Panc1 (cell line): ENCODE measurements around the gene NEK4. TPM values are rescaled to one million over a fixed set of nuclear protein-coding genes. Genes with fewer than 3 reads are reported as not detected.

ENCODE experiments used
- ATAC-seq: fragments of 200-7000 bp; cut with Tn5 transposase; 2 replicates; pipeline ENCODE4 v1.9.1; 2020; ENCODE audit warnings: mild to moderate bottlenecking, moderate library complexity
- BruUV-seq: library from RNA; stranded (reverse); fragments of 400-500 nt; replicated peaks from 2 replicates; lab custom pipeline; 2021; lab: Mats Ljungman, UMichigan
- CTCF ChIA-PET: fragments of 300-600 bp; sonication (Branson Sonifier 250); formaldehyde crosslinking; loops from one replicate; lab custom pipeline; 2022; ENCODE audit warnings: antibody characterized with exemption; lab: Charles Lee
- POLR2A ChIA-PET: fragments of 300-600 bp; sonication (Branson Sonifier 250); formaldehyde crosslinking; loops from one replicate; lab custom pipeline; 2022; ENCODE audit warnings: antibody characterized with exemption; lab: Charles Lee
- DNase-seq: peaks from one replicate; pipeline ENCODE4 v3.0.0-alpha.2; 2010; ENCODE audit warnings: low read depth, low spot score
- H3K27ac ChIP-seq: 2 replicates; pipeline ENCODE4 v1.5.1; 2011; ENCODE audit warnings: mild to moderate bottlenecking, low read length, inconsistent platforms
- H3K27me3 ChIP-seq: fragments of 200-500 bp; sonication (Bioruptor generic); 2 replicates; pipeline ENCODE4 v1.6.0; 2014; ENCODE audit warnings: low read length, inconsistent platforms; ENCODE audit not compliant: control insufficient read depth, insufficient read depth
- H3K36me3 ChIP-seq: fragments of 200-500 bp; sonication (Bioruptor generic); 2 replicates; pipeline ENCODE4 v1.5.1; 2014; ENCODE audit warnings: inconsistent platforms, mild to moderate bottlenecking, low read length, moderate library complexity; ENCODE audit not compliant: control insufficient read depth, insufficient read depth
- H3K4me1 ChIP-seq: 2 replicates; pipeline ENCODE4 v1.5.1; 2011; ENCODE audit warnings: inconsistent platforms, mild to moderate bottlenecking, low read length, moderate library complexity; ENCODE audit not compliant: control insufficient read depth, insufficient read depth
- H3K4me3 ChIP-seq, 2 experiments: 2 replicates each; pipeline ENCODE4 v1.5.1; 2011 to 2012; ENCODE audit warnings: low read depth in 2 of 2, low read length in 2 of 2, mild to moderate bottlenecking in 2 of 2, inconsistent platforms in 1 of 2, moderate library complexity in 1 of 2
- H3K9me3 ChIP-seq: fragments of 200-500 bp; sonication (Bioruptor generic); 2 replicates; pipeline ENCODE4 v1.5.1; 2014; ENCODE audit warnings: low read depth, mild to moderate bottlenecking, inconsistent platforms, low read length, moderate library complexity; ENCODE audit not compliant: control insufficient read depth, insufficient read depth
- CTCF ChIP-seq: fragments of 450-650 bp; IDR thresholded peaks from 2 replicates; pipeline ENCODE4 v1.5.1; 2017; ENCODE audit warnings: mild to moderate bottlenecking
- POLR2AphosphoS5 ChIP-seq: IDR thresholded peaks from 2 replicates; pipeline ENCODE4 v1.6.1; 2012; ENCODE audit warnings: mild to moderate bottlenecking, low read depth, low read length, moderate library complexity
- REST ChIP-seq, 2 experiments: IDR thresholded peaks; 2 replicates each; pipeline ENCODE4 v1.6.1; 2011 to 2012; ENCODE audit warnings: low read depth in 2 of 2, control low read depth in 1 of 2, low read length in 1 of 2, mild to moderate bottlenecking in 1 of 2, moderate library complexity in 1 of 2; ENCODE audit not compliant: insufficient read depth in 1 of 2
- SIN3A ChIP-seq: IDR thresholded peaks from 2 replicates; pipeline ENCODE4 v1.6.1; 2012; ENCODE audit warnings: low read depth, mild to moderate bottlenecking, low read length, moderate library complexity, borderline replicate concordance; ENCODE audit not compliant: insufficient read depth
- TCF7L2 ChIP-seq: IDR thresholded peaks from 2 replicates; pipeline ENCODE4 v1.6.1; 2011; ENCODE audit warnings: mild to moderate bottlenecking, low read depth, low read length, inconsistent platforms
- in situ Hi-C: cut with HindIII; loops from 2 replicates; pipeline ENCODE4 v1.10.0; 2016; ENCODE audit warnings: low sequenced_read_pairs, low pct_unique_long_range_greater_than_20kb
- intact Hi-C: fragments of 100-400 bp; cut with micrococcal nuclease; formaldehyde crosslinking; loops from one replicate; pipeline ENCODE4 v1.10.0; 2022; ENCODE audit not compliant: unreplicated experiment
- total RNA-seq: library from RNA; stranded (reverse); gene quantifications from one replicate; pipeline ENCODE4 v1.2.1, GENCODE V29; 2021; ENCODE audit not compliant: unreplicated experiment

NEK4 gene
- total RNA-seq, 1 experiment from 2014 or later, result 22.9 TPM

DNA sequence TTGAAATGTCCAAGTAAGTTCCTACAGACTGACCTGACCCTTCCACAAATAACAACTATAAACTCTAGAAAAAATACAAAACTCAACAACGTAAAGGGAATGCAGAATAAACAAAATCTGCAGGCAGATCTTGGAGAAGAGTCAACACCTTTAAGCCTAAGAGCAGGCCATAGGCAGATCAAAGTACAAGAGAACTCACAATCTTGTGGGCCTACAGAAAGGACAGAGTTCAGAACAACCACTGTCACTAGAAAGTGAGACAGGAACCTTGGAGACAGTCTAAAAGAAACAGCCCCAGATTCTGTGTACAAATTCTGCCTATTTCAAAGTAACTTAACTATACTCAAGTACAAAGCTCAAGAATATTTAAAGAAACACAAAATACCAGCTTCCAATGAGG lies 31.0 kb downstream of the NEK4 start:
- intact Hi-C loops (loop anchor here (10.0 kb wide), 1 partner anchor 85 kb away; no protein-coding TSS in a partner anchor), in situ Hi-C loops (no loop called here)
- no peaks in the 10 kb centered on the region for H3K4me1 ChIP-seq
- ATAC-seq (no peak), DNase-seq (no peak)
- CTCF ChIA-PET, result no interaction called here
- no peak for TF ChIP-seq CTCF
- no peak for TF ChIP-seq TCF7L2
- no peak for TF ChIP-seq REST (IDR thresholded peaks at IDR 0.05; ENCODE audit: insufficient read depth in 1 of 2, low read depth in 2 of 2, low read length in 1 of 2)
- TF ChIP-seq POLR2AphosphoS5, result no peak
- TF ChIP-seq SIN3A, result no peak
- H3K36me3 ChIP-seq, result peaks cover 7% of the 10 kb centered on the region; the same call in 1 of the 2 replicates
- no peak overlapping the region for H3K27ac ChIP-seq
- no peaks in the 10 kb centered on the region; the same call in 1 of the 2 replicates for H3K9me3 ChIP-seq
- BruUV-seq, result no TSS peak
- no peak overlapping the region for H3K4me3 ChIP-seq
- H3K27me3 ChIP-seq, result no peaks in the 10 kb centered on the region
- POLR2A ChIA-PET, result no interaction called here

DNA sequence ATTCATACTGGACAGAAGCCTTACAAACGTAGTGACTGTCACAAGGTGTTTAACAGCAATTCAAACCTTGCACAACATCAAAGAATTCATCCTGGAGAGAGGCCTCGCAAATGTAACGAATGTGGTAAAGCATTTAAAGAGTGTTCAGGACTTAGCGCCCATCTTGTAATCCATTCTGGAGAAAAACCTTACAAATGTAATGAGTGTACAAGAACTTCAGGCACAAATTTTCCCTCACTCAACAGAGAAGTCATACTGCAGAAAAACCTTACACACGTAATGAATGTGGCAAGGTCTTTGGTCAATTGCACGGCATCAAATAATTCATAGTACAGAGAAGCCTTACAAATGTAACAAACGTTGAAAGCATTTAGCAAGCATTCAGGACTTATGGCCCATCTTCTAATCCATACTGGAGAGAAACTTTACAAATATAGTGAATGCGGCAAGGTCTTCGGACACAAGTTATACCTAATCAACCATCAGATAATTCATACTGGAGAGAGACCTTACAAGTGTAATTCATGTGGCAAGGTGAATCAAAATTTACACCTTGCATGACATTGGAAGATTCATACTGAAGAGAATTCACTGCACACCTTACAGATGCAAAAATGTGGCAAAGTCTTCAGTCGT lies 37.4 kb downstream of the NEK4 start:
- TF ChIP-seq REST (IDR thresholded peaks at IDR 0.05; ENCODE audit: insufficient read depth in 1 of 2, low read depth in 2 of 2, low read length in 1 of 2), result no peak
- TF ChIP-seq SIN3A, result no peak
- no peak for TF ChIP-seq CTCF
- no peak for TF ChIP-seq TCF7L2
- TF ChIP-seq POLR2AphosphoS5, result no peak
- no TSS peak for BruUV-seq
- in situ Hi-C loops (no loop called here), intact Hi-C loops (no loop called here)
- Histone ChIP-seq H3K9me3 (peaks cover 7% of the 10 kb centered on the region; the same call in 1 of the 2 replicates), H3K36me3 (peaks cover 7% of the 10 kb centered on the region; the same call in 1 of the 2 replicates), H3K4me3 (no peak overlapping the region), H3K27me3 (no peaks in the 10 kb centered on the region), H3K4me1 (no peaks in the 10 kb centered on the region), H3K27ac (no peak overlapping the region)
- ATAC-seq, result no peak
- no peak for DNase-seq
- ChIA-PET POLR2A (no interaction called here), CTCF (no interaction called here)
